Measurements from ENCODE around the gene EGFR.

DNA sequence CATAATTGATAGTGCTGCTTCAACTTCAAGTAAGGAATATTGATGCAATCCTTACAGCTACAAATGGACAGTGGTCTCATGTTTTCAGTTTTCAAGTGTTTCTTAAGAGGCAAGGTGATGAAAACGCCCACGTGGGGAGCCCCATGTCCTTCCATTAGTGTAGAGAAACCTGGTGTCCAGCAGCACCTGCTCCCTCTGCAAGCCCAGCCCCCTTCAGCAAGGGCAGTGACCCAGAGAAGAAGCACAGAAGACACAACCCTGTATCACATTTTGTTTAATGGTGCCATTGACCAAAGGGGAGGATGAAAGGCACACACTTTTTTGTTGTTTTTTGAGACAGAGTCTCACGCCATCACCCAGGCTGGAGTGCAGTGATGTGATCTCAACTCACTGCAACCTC, 143.7 kb downstream of the EGFR start:
- TF ChIP-seq, protein P1, sequence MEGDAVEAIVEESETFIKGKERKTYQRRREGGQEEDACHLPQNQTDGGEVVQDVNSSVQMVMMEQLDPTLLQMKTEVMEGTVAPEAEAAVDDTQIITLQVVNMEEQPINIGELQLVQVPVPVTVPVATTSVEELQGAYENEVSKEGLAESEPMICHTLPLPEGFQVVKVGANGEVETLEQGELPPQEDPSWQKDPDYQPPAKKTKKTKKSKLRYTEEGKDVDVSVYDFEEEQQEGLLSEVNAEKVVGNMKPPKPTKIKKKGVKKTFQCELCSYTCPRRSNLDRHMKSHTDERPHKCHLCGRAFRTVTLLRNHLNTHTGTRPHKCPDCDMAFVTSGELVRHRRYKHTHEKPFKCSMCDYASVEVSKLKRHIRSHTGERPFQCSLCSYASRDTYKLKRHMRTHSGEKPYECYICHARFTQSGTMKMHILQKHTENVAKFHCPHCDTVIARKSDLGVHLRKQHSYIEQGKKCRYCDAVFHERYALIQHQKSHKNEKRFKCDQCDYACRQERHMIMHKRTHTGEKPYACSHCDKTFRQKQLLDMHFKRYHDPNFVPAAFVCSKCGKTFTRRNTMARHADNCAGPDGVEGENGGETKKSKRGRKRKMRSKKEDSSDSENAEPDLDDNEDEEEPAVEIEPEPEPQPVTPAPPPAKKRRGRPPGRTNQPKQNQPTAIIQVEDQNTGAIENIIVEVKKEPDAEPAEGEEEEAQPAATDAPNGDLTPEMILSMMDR (IDR thresholded peaks at IDR 0.05; ENCODE audit: insufficient read depth, low read length, poor library complexity, severe bottlenecking) = no peak
- no peak for TF ChIP-seq EZH2phosphoT487 (conservative IDR thresholded peaks at IDR 0.05; ENCODE audit: low read length)
